ENCODE measurements around the gene SPRTN. TPM values are rescaled to one million over a fixed set of nuclear protein-coding genes. Genes with fewer than 3 reads are reported as not detected.

Gene SPRTN
- total and polyA plus RNA-seq, 2 experiments from 2014 or later, result 10.7 to 15.2 TPM

DNA sequence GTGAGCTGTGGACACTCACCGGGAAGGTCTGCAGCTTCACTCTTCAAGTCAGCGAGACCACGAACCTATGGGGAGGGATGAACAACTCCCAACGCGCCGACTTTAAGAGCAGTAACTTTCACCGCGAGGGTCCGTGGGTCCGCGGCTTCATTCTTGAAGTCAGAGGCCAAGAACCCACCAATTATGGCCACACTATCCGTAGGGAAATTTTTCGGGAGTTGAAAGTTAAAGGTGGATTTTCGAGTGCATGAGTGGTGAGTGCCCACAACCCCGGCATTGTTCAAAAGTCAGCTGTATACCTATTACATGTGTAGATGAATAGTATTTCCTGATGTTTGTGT, 20.1 kb upstream of the SPRTN start:
- Histone ChIP-seq H3K9me3 (ENCODE audit: low read depth) (no peaks in the 10 kb centered on the region), H3K36me3 (no peaks in the 10 kb centered on the region), H3K4me1 (ENCODE audit: low read depth) (no peaks in the 10 kb centered on the region), H3K4me3 (no peak overlapping the region), H3K27ac (no peak overlapping the region), H3K27me3 (no peaks in the 10 kb centered on the region)
- TF ChIP-seq, protein P1, sequence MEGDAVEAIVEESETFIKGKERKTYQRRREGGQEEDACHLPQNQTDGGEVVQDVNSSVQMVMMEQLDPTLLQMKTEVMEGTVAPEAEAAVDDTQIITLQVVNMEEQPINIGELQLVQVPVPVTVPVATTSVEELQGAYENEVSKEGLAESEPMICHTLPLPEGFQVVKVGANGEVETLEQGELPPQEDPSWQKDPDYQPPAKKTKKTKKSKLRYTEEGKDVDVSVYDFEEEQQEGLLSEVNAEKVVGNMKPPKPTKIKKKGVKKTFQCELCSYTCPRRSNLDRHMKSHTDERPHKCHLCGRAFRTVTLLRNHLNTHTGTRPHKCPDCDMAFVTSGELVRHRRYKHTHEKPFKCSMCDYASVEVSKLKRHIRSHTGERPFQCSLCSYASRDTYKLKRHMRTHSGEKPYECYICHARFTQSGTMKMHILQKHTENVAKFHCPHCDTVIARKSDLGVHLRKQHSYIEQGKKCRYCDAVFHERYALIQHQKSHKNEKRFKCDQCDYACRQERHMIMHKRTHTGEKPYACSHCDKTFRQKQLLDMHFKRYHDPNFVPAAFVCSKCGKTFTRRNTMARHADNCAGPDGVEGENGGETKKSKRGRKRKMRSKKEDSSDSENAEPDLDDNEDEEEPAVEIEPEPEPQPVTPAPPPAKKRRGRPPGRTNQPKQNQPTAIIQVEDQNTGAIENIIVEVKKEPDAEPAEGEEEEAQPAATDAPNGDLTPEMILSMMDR (IDR thresholded peaks at IDR 0.05; ENCODE audit: low read depth, low read length), result no peak
- no peak for DNase-seq (ENCODE audit: low read depth in 1 of 2, low spot score in 1 of 2)

DNA sequence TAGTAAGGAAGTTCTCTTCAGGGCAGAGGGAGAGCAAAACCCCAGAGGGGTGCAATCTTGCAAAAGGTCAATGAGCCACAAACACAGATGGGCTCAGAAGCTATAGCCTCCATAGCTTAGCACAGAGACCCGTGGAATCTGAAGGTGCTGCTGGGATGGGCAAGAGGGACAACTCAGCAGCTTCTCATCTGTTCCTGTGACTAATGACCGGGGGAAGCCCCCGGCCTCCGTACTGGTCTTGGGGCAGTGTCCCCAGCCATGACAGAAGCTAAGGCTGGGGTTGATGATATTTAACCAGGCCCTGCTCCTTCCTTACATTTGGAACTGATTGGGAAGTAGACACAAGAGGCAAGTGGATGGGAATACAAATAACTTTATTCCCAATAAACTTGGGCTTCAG, 19.5 kb upstream of the SPRTN start:
- no peak for DNase-seq (ENCODE audit: low read depth in 1 of 2, low spot score in 1 of 2)
- TF ChIP-seq, protein P1 (IDR thresholded peaks at IDR 0.05; ENCODE audit: low read depth, low read length), result no peak
- no peaks in the 10 kb centered on the region for H3K4me1 ChIP-seq (ENCODE audit: low read depth)
- no peaks in the 10 kb centered on the region for H3K9me3 ChIP-seq (ENCODE audit: low read depth)
- H3K4me3 ChIP-seq, result no peak overlapping the region
- H3K27ac ChIP-seq, result no peak overlapping the region
- no peaks in the 10 kb centered on the region for H3K27me3 ChIP-seq
- no peaks in the 10 kb centered on the region for H3K36me3 ChIP-seq

DNA sequence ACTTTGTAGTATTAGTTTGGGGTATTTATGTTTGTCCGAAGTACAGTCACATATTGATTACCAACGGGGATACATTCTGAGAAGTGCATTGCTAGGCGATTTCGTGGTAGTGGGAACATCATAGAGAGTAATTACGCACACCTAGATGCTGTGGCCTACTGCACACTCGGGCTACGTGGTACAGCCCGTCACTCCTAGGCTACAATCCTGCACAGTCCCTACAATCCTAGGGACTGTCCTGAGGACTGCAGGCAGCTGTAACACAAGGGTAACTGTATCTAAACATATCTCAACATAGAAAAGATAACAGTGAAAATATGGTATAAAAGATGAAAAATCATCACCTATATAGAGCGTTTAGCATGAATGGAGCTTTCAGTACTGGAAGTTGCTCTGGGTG, 19.0 kb upstream of the SPRTN start:
- Histone ChIP-seq H3K27me3 (no peaks in the 10 kb centered on the region), H3K4me1 (ENCODE audit: low read depth) (no peaks in the 10 kb centered on the region), H3K27ac (no peak overlapping the region), H3K36me3 (no peaks in the 10 kb centered on the region), H3K9me3 (ENCODE audit: low read depth) (no peaks in the 10 kb centered on the region), H3K4me3 (no peak overlapping the region)
- TF ChIP-seq, protein P1 (IDR thresholded peaks at IDR 0.05; ENCODE audit: low read depth, low read length), result no peak
- DNase-seq (ENCODE audit: low read depth in 1 of 2, low spot score in 1 of 2), result no peak

DNA sequence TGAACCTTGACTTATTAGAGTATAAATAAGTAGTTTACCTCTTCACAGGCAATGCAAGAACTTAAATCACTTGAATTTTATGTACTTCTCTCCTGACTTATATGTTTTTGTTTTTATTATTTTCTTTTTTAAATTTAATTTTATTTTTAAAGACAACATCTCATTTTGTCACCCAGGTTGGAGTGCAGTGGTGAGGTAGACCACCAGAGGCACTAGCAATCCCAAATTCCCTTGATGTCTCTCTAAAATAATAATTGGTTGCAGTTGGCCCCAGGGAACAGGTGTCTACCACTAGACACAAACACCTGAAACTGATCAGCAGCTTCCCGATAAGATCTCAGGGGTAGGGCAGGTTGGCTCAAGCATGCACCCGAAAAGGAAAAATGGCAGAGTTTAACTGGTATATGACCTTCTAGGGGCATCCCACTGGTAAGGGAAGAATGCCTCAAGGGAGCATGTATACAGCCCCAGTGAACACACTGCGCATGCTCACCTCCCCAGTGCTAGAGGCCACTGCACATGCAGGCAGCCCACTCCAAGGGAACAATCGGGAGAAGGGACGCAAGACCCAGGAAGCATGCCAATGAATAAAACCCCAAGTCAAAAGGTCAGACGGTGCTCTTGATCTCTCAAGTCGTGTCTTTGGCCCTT, 15.1 kb upstream of the SPRTN start:
- TF ChIP-seq, protein P1 (IDR thresholded peaks at IDR 0.05; ENCODE audit: low read depth, low read length), result peak; percentile 10
- Histone ChIP-seq H3K36me3 (no peaks in the 10 kb centered on the region), H3K27me3 (no peaks in the 10 kb centered on the region), H3K9me3 (ENCODE audit: low read depth) (no peaks in the 10 kb centered on the region), H3K4me3 (no peak overlapping the region), H3K4me1 (ENCODE audit: low read depth) (no peaks in the 10 kb centered on the region), H3K27ac (no peak overlapping the region)
- no peak for DNase-seq (ENCODE audit: low read depth in 1 of 2, low spot score in 1 of 2)

DNA sequence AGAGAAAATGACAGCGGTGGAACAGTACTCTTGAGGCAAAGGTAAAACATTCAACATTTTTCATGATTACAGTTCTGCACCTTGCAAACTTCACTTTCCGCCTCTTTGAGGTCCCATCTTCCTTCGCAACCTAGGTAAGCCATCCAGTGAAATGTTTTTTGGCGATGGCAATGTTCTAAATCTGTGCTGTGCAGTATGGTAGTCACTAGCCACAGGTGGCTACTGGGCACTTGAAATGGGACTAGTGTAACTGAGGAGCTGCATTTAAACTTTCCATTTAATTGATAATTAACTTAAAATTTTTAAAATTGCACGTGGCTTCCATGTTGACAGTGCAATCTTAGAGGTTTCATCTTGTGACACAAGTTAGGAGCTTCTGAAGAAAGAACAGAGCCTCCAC, 13.4 kb upstream of the SPRTN start:
- Histone ChIP-seq H3K27ac (no peak overlapping the region), H3K36me3 (no peaks in the 10 kb centered on the region), H3K27me3 (no peaks in the 10 kb centered on the region), H3K9me3 (ENCODE audit: low read depth) (no peaks in the 10 kb centered on the region), H3K4me3 (no peak overlapping the region), H3K4me1 (ENCODE audit: low read depth) (no peaks in the 10 kb centered on the region)
- DNase-seq (ENCODE audit: low read depth in 1 of 2, low spot score in 1 of 2), result no peak
- TF ChIP-seq, protein P1 (IDR thresholded peaks at IDR 0.05; ENCODE audit: low read depth, low read length), result no peak
